Activated naive CD8-positive, alpha-beta T cell (primary cell): Measurements from ENCODE around the gene RHOT2.

Experiments used
- H3K27ac Mint-ChIP-seq: one replicate; pipeline ENCODE4 v1.8.0; 2021; ENCODE audit warnings: mixed read lengths
- H3K27me3 Mint-ChIP-seq: one replicate; pipeline ENCODE4 v1.8.0; 2021; ENCODE audit warnings: mixed read lengths
- H3K36me3 Mint-ChIP-seq: one replicate; pipeline ENCODE4 v1.8.0; 2021; ENCODE audit warnings: mixed read lengths
- H3K4me1 Mint-ChIP-seq: one replicate; pipeline ENCODE4 v1.8.0; 2021; ENCODE audit warnings: low read depth, mixed read lengths
- H3K4me3 Mint-ChIP-seq: one replicate; pipeline ENCODE4 v1.8.0; 2021; ENCODE audit warnings: mild to moderate bottlenecking, mixed read lengths
- H3K9me3 Mint-ChIP-seq: one replicate; pipeline ENCODE4 v1.8.0; 2021; ENCODE audit warnings: low read depth, mixed read lengths

The RHOT2 gene

DNA sequence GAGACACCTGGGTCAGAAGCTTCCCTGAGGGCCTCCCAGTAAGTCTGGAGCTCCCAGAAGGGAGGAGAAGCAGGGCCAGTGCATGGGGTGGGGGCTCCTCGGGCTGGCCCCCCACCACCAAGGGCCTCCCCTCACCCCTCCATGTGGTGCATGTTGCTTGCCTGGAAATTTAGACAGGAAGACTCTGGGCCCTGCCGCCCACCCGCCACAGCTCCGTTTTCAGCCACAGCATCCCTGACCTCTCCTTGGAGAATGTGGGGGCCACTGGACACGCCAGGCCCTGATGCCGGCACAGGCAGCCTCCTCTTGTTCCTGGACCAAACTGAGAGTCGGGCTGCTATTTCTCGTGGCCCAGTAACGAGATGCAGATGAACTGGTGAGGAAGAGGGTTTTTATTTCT lies 29.1 kb upstream of the RHOT2 start:
- H3K4me3 Mint-ChIP-seq, result no peak overlapping the region
- no peaks in the 10 kb centered on the region for H3K27me3 Mint-ChIP-seq
- H3K9me3 Mint-ChIP-seq, result no peaks in the 10 kb centered on the region
- H3K36me3 Mint-ChIP-seq, result no peaks in the 10 kb centered on the region
- H3K4me1 Mint-ChIP-seq, result peaks cover 11% of the 10 kb centered on the region
- H3K27ac Mint-ChIP-seq, result no peak overlapping the region

DNA sequence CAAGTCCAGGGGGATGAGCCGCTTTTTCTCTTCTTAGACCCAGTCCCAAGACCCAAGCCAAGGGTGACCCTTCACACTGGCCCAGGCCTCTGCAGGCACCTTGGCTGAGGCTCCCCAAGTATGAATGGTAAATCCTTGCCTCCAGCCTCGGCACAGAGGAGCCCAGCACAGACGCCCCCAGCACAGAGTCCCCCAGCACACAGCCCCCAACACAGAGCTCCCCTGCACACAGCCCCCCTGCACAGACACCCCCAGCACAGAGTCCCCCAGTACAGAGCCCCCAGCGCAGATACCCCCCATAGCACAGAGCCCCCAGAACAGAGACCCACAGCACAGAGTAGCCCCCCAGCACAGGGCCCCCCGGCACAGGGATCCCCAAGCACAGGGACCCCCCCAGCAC lies 27.3 kb upstream of the RHOT2 start:
- no peak overlapping the region for H3K27ac Mint-ChIP-seq
- no peaks in the 10 kb centered on the region for H3K27me3 Mint-ChIP-seq
- no peaks in the 10 kb centered on the region for H3K9me3 Mint-ChIP-seq
- peaks cover 19% of the 10 kb centered on the region for H3K4me1 Mint-ChIP-seq
- H3K4me3 Mint-ChIP-seq, result peak overlapping the region; percentile 49
- no peaks in the 10 kb centered on the region for H3K36me3 Mint-ChIP-seq

DNA sequence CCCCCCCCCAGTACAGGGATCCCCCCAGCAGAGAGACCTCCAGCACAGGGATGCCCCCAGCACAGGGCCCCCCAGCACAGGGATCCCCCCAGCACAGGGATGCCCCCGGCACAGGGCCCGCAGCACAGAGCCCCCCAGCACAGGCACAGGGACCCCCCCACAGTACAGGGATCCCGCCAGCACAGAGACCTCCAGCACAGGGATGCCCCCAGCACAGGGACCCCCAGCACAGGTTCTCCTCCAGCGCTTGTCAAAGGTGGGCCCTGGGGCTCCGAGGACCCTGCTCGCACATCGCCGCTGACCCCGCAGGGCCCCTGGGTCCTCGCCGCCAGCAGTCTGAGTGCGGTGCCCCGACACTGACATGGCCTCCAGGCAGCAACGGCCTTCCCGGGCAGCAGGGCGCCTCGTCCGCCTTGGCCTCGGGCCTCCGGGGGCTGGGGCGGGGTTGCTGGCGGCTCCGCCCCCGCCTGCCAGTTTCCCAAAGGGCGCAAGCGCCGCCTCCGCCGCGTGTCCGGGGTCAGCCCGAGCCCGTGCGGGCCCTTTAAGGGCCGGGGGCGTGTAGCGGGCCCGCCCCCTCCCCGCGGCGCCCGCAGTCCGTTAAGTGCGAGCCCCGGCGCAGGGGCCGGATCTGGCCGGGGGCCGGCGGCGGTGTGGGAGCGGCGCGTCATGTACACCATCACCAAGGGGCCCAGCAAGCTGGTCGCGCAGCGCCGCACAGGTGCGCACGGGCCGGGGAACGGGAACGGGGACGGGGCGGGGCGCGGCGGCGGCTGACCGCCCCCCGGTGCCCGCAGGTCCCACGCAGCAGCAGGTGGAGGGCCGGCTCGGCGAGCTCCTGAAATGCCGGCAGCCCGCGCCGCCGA lies 26.4 kb upstream of the RHOT2 start, which contains the start of gene MCRIP2:
MCRIP2 (plus strand) TSS at position 503 of the 863 bp plus-strand sequence; CDS start at position 667, 164 bp downstream.
- Mint-ChIP-seq H3K36me3 (no peaks in the 10 kb centered on the region), H3K4me3 (peak within 1 kb of the TSS; percentile 78), H3K27me3 (no peaks in the 10 kb centered on the region), H3K27ac (peak within 1 kb of the TSS; percentile 16), H3K9me3 (no peaks in the 10 kb centered on the region), H3K4me1 (peaks cover 17% of the 10 kb centered on the region)

DNA sequence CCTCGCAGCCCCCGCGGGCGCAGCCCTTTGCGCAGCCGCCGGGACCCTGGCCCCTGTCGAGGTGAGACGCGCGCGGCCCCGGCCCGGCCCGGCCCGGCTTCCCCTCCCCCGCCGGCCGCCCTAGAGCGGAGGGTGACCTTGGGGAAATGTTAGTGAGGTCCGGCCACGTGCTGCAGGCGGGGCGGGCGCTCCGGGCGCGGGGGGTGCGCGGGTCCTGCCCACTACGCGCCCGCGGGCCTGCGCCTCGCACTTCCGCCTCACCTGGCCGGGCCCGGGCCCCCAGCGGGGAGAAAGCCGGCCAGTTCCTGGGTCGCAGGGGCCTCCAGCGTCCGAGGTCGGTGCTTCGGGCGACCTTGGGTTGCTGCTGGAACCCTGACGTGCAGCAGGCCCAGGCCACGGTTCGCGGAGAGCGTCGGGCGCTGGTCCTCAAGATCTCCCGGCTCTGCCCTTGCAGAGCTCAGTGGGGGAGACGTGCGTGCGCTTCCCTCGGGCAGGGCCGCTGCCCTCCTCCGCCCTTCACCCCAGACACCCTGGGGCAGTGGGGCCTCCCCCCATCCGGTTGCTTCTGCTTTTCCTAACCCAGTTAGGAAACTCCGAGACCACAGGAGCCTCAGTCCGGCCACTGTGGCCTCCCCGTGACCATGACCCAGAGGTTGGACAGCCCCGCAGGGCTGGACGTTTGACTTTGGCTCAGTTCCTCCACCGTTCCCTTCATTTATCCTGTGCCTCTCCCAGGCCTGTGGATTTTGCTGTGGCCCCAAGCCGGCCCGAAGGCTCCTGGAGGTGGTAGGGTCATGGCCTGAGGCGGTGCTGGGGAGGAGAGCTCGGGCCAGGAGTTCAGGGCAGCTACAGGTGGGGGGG lies 25.5 kb upstream of the RHOT2 start:
- H3K4me1 Mint-ChIP-seq, result peaks cover 15% of the 10 kb centered on the region
- H3K36me3 Mint-ChIP-seq, result no peaks in the 10 kb centered on the region
- H3K27me3 Mint-ChIP-seq, result no peaks in the 10 kb centered on the region
- H3K9me3 Mint-ChIP-seq, result no peaks in the 10 kb centered on the region
- peak overlapping the region; percentile 16 for H3K27ac Mint-ChIP-seq
- H3K4me3 Mint-ChIP-seq, result peak overlapping the region; percentile 78

DNA sequence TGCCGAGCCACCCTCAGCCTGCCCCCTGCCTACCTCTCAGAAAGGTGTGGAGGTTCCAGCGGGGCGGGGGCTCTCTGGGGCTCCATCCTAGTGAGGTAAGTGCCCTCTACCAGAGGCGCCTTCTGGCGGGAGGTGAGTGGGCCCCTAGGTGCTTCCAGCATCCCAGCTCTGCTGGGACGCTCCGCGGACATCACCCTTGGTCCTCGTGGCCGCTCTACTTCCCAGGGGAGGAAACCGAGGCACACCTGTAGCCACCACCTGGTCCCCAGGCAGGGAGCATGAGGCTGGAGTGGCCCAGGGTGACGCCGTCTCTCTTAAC lies 24.9 kb upstream of the RHOT2 start:
- Mint-ChIP-seq H3K27me3 (no peaks in the 10 kb centered on the region), H3K36me3 (no peaks in the 10 kb centered on the region), H3K9me3 (no peaks in the 10 kb centered on the region), H3K27ac (peak overlapping the region; percentile 16), H3K4me3 (peak overlapping the region; percentile 78), H3K4me1 (peaks cover 17% of the 10 kb centered on the region)

DNA sequence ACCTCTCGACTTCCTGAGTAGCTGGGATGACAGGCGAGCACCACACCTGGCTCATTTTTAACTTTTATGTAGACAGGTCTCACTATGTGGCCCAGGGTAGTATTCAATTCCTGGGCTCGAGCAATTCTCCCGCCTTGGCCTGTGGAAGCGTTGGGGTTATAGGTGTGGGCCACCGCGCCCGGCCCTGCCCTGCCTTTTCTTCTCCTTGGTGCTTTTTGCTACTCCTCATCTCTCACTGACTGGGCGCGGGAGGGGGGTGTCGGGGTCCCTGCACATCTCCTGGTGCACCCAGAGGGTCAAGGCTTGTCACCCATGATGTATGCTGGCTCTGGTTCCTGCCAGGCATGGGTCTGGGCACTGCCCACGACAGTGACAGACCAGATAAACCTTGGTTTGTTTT lies 23.4 kb upstream of the RHOT2 start:
- peak overlapping the region; percentile 77 for H3K4me3 Mint-ChIP-seq
- H3K36me3 Mint-ChIP-seq, result no peaks in the 10 kb centered on the region
- H3K27ac Mint-ChIP-seq, result peak overlapping the region; percentile 61
- H3K9me3 Mint-ChIP-seq, result no peaks in the 10 kb centered on the region
- peaks cover 17% of the 10 kb centered on the region for H3K4me1 Mint-ChIP-seq
- no peaks in the 10 kb centered on the region for H3K27me3 Mint-ChIP-seq

DNA sequence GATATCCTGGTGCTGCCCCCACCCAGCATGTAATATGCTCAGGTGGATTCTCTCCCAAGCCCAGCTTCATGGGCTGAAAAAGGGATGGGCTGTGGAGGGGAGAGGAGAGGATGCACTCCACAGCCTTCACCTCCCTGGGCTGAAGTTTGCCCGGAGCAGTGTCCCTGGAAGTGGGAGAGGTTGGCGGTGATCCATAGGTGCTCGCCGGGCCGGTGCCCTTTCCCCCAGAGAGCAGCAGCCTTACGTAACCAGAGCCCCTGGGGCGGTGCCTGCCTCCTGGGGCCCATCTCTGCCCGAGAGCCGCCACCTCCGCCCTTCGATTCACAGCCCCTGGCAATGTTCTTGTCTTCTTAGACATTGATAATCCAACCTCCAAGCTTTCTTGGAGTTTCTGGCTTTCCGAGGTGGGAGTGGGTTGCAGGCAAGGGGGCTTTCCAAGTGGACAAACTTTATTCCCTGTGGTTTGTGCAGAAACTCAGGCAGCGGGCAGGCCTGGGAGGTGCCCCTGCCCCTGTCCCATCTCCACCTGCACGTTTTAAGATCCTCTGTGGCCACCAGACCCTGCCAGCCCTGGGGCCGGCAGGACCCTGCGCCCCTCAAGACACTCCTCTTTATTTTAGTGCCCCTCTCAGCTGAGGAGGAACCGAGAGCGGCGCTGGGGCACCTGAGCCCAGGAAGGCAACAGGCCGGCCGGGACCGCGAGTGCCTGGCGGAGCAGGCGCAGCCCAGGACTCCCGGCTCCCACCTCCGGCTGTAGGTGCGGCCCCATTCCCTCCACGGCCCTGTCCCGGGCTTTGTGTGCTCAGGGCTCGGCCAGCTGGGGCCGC lies 21.9 kb upstream of the RHOT2 start:
- no peaks in the 10 kb centered on the region for H3K27me3 Mint-ChIP-seq
- no peaks in the 10 kb centered on the region for H3K9me3 Mint-ChIP-seq
- H3K4me1 Mint-ChIP-seq, result peaks cover 17% of the 10 kb centered on the region
- H3K4me3 Mint-ChIP-seq, result no peak overlapping the region
- no peaks in the 10 kb centered on the region for H3K36me3 Mint-ChIP-seq
- no peak overlapping the region for H3K27ac Mint-ChIP-seq

DNA sequence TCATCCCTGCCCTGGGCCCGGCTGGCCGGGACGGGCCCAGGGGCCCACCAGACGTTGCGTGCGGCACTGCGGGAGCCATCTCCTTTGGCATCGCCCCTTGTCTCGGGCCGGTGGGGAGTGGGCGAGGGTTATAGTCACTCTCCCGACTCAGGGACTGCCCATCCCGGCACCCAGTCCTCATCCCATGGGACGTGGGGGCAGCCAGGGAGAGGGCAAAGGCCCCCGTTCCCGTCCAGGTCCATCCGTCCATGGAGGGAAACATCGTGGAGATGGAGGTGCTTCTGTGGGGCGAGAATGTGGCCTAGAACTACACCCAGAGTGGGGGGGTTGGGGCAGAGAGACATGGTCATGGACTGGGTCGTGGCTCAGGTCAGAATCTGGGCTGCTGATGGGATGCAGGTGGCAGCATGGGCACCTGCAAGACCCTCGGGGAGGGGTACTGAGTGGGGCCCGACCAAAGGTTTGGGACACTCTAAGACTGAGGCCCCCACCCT lies 21.2 kb upstream of the RHOT2 start:
- no peaks in the 10 kb centered on the region for H3K27me3 Mint-ChIP-seq
- no peak overlapping the region for H3K27ac Mint-ChIP-seq
- H3K36me3 Mint-ChIP-seq, result no peaks in the 10 kb centered on the region
- peaks cover 17% of the 10 kb centered on the region for H3K4me1 Mint-ChIP-seq
- no peak overlapping the region for H3K4me3 Mint-ChIP-seq
- no peaks in the 10 kb centered on the region for H3K9me3 Mint-ChIP-seq

DNA sequence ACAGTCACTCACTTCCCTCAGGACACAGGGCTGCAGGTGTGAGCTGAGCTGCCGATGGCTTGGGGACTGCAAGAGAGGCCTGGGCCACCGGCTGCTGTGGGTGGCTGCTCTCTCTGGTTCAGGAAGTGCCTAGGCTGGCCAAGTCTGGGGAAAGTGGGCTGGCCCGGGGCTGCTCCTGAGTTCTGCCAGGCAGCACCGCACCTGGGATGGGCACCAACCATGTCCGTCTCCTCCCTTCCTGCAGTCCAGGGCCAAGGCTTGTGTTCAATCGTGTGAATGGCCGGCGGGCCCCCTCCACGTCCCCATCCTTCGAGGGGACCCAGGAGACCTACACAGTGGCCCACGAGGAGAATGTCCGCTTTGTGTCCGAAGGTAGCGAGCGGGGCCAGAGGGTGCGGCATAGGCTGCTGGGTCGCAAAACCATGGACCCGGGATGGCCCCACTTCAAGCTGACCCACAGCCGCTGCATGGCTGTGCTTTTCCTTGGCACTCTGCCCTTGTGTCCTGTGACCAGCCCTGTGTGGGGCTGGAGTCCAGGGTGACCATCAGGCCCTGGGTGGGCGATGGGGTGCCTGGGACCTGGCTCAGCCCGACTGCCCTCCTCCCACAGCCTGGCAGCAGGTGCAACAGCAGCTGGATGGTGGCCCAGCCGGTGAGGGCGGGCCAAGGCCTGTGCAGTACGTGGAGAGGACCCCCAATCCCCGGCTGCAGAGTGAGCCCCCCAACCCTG lies 20.6 kb upstream of the RHOT2 start:
- H3K4me1 Mint-ChIP-seq, result peaks cover 17% of the 10 kb centered on the region
- no peak overlapping the region for H3K27ac Mint-ChIP-seq
- H3K27me3 Mint-ChIP-seq, result no peaks in the 10 kb centered on the region
- no peaks in the 10 kb centered on the region for H3K9me3 Mint-ChIP-seq
- no peaks in the 10 kb centered on the region for H3K36me3 Mint-ChIP-seq
- no peak overlapping the region for H3K4me3 Mint-ChIP-seq

DNA sequence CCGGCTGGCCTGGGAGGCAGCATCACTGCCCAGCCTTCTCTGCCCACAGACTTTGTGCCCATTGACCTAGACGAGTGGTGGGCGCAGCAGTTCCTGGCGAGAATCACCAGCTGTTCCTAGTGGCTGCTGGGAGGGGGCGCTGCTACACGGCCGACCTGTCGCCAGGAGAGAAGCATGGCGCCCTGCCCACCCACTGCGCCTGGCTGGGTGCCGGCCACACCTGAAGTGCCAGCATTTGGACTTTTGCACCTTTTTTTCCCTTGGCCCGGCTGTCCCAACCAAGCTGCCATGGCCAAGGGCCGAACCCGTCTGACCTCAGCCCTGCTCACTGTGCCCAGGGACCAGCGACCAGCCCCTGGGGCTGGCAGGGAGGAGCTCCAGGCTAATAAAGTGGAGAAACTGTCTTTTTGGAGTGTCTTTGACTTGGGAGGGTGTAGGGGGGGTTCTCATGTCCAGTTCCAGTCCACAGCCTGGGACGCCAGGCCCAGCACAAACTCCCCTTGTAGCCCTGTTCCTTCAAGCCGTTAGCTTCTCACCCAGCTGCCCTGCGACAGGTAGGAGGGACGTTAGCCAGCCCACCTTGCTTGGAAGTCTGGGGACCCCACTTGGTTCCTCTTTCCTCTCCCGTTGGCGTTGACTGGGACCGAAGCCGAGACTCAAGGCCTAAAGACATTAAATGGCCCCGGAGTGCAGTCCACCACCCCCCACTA lies 19.7 kb upstream of the RHOT2 start:
- Mint-ChIP-seq H3K9me3 (no peaks in the 10 kb centered on the region), H3K27me3 (no peaks in the 10 kb centered on the region), H3K4me3 (peak overlapping the region; percentile 84), H3K36me3 (no peaks in the 10 kb centered on the region), H3K27ac (peak overlapping the region; percentile 81), H3K4me1 (peaks cover 15% of the 10 kb centered on the region)

DNA sequence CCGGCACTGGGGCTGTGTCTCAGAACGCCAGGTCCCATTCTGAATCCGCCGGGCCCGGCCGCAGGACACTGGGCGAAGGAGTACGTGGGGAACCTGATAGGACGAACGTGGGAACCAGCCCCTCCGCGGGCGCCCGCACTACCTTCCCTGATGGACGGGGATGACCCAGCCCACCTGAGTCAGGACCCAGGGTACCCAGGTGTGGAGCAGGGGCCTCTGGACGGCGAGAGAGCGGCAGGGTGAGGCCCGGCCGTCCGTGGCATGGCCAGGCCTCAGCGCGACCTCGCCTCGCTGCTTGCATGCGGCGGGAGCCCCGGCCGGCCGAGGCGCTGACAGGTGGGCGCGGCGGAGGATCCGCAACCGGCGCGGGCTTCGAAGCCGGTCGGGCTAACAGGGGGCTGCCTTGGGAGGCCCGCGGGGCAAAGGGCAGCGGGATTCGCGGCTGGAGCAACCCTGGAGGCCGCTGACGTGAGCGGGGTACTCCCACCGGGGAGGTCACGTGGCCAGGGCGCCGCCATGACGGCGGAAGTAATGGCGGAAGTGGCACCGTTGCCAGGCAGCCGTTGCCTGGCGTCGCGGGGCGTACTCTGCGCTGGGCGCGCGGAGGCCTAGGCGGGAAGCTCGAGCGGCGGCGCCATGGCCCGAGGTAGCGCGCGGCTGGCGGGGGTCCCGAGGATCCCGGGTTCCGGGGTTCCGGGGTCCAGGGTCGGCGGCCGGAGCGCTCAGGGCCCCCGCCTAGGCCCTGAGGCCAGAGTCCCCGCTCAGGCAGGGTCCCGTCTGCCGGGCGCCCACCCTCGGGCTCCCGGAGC lies 18.9 kb upstream of the RHOT2 start, which contains the start of gene WDR90:
WDR90 (plus strand) TSS at position 585 of the 809 bp plus-strand sequence; CDS start at position 637, 52 bp downstream.
- Mint-ChIP-seq H3K9me3 (no peaks in the 10 kb centered on the region), H3K27me3 (no peaks in the 10 kb centered on the region), H3K4me1 (peaks cover 12% of the 10 kb centered on the region), H3K36me3 (no peaks in the 10 kb centered on the region), H3K27ac (peak within 1 kb of the TSS; percentile 81), H3K4me3 (peak within 1 kb of the TSS; percentile 84)

DNA sequence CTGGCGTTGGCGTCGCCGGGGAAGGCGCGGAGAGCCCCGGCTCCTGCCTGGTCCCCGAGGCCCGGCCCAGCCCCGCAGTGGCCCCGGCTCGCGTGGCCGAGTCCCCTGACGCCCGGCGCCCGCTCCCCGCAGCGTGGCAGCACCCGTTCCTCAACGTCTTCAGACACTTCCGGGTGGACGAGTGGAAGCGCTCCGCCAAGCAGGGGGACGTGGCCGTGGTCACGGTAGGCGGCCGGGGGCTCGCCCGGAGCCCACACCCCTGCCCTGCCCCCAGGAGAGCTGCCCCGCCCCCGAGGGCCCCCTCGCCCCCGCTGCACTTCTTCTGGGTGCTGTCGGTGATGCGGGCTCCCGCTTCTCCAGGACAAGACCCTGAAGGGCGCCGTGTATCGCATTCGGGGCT lies 18.3 kb upstream of the RHOT2 start:
- no peaks in the 10 kb centered on the region for H3K36me3 Mint-ChIP-seq
- peak overlapping the region; percentile 74 for H3K4me3 Mint-ChIP-seq
- H3K4me1 Mint-ChIP-seq, result peaks cover 5% of the 10 kb centered on the region
- no peak overlapping the region for H3K27ac Mint-ChIP-seq
- H3K9me3 Mint-ChIP-seq, result no peaks in the 10 kb centered on the region
- no peaks in the 10 kb centered on the region for H3K27me3 Mint-ChIP-seq

DNA sequence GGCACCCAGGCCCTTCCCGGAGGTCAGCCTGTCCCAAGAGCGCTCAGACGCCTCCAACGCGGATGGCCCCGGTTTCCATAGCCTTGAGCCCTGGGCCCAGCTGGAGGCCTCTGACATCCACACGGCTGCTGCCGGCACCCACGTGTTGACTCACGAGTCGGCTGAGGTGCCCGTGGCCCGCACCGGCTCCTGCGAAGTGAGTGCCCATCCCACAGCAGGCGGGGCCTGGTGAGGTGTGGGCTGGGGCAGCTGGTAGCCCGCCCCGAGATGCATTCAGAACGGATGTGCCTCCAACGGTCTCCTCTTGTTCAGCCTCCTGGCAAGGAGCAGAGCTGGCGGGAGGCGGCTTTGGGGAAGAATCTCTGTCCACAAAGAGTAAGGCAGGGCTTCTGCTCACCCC lies 16.1 kb upstream of the RHOT2 start:
- Mint-ChIP-seq H3K4me1 (peaks cover 2% of the 10 kb centered on the region), H3K27me3 (no peaks in the 10 kb centered on the region), H3K9me3 (no peaks in the 10 kb centered on the region), H3K36me3 (no peaks in the 10 kb centered on the region), H3K27ac (no peak overlapping the region), H3K4me3 (no peak overlapping the region)
